HG03025 (cell line): ENCODE measurements around the gene GET3.
A peak's percentile ranks its signal among the peaks of the same experiment; 100 is the strongest.
"Not testable (repeated sequence)": the region's sequence is repeated elsewhere in the genome, so short reads cannot be mapped to it uniquely, and the experiment has no call there.

Experiments
- ATAC-seq: cut with Tn5 transposase; IDR thresholded peaks from one replicate; pipeline ENCODE4 v1.9.1; 2021; ENCODE audit warnings: mild to moderate bottlenecking, moderate library complexity; ENCODE audit not compliant: unreplicated experiment, low FRiP score

GET3 gene

GRCh38 chr19:12715102-12715501, 22.2 kb upstream of the GET3 start:
- ATAC-seq = no peak

GRCh38 chr19:12715929-12716328, 21.4 kb upstream of the GET3 start:
- ATAC-seq = no peak

GRCh38 chr19:12720296-12720695, 17.0 kb upstream of the GET3 start:
- ATAC-seq = no peak

GRCh38 chr19:12720851-12721655, 16.2 kb upstream of the GET3 start:
- no peak for ATAC-seq

GRCh38 chr19:12721656-12722565, 15.4 kb upstream of the GET3 start:
- no peak for ATAC-seq

GRCh38 chr19:12722566-12723380, 14.5 kb upstream of the GET3 start:
- ATAC-seq = peak; percentile 74

GRCh38 chr19:12723381-12723640, 14.0 kb upstream of the GET3 start:
- no peak for ATAC-seq

- no peak for ATAC-seq
These were observed 13.5 kb upstream of the GET3 start, which contains the start of gene TNPO2 for GRCh38 chr19:12723641-12724426. Gene TNPO2, minus strand, starts transcription at chr19:12723932. Its CDS starts 2,955 bp downstream, at chr19:12720977.

GRCh38 chr19:12725612-12726011, 11.7 kb upstream of the GET3 start:
- not testable (repeated sequence) for ATAC-seq

- no peak for ATAC-seq
These were observed 10.3 kb upstream of the GET3 start for GRCh38 chr19:12726988-12727316.

- no peak for ATAC-seq
These were observed 9.4 kb upstream of the GET3 start for GRCh38 chr19:12727745-12728433.

GRCh38 chr19:12730064-12730463, 7.2 kb upstream of the GET3 start:
- no peak for ATAC-seq

- ATAC-seq = no peak
These were observed 6.0 kb upstream of the GET3 start for GRCh38 chr19:12731337-12731736.

- ATAC-seq = no peak
These were observed 3.7 kb upstream of the GET3 start for GRCh38 chr19:12733369-12734214.

- no peak for ATAC-seq
These were observed 596 bp downstream of the GET3 start for GRCh38 chr19:12737835-12738351.

GRCh38 chr19:12745166-12745897, 8.0 kb downstream of the GET3 start:
- no peak for ATAC-seq

- ATAC-seq = no peak
These were observed 11.2 kb downstream of the GET3 start for GRCh38 chr19:12748489-12748888.
